NCI-H2029 (cell line): ENCODE results near the gene PTPRCAP.

Experiments
- DNase-seq: peaks from one replicate; lab custom pipeline; 2025; lab: John Stamatoyannopoulos, UW

The PTPRCAP gene

GRCh38 chr11:67395555-67396258 is 41.8 kb downstream of the PTPRCAP start:
- no peak for DNase-seq

- no peak for DNase-seq
These were observed 43.5 kb downstream of the PTPRCAP start for GRCh38 chr11:67393990-67394389.

- no peak for DNase-seq
These were observed 44.0 kb downstream of the PTPRCAP start for GRCh38 chr11:67393437-67393836.

- DNase-seq, result no peak
These were observed 45.2 kb downstream of the PTPRCAP start for GRCh38 chr11:67392183-67392715.

GRCh38 chr11:67391304-67392182 is 45.9 kb downstream of the PTPRCAP start, which contains the start of gene RAD9A:
TSS of gene RAD9A (plus strand) at chr11:67391986. CDS start at chr11:67392045, 59 bp downstream.
- DNase-seq, result peak; percentile 94

GRCh38 chr11:67390947-67391303 is 46.6 kb downstream of the PTPRCAP start:
- DNase-seq, result no peak

- DNase-seq, result no peak
These were observed 48.0 kb downstream of the PTPRCAP start for GRCh38 chr11:67389477-67389876.

- no peak for DNase-seq
These were observed 50.0 kb downstream of the PTPRCAP start for GRCh38 chr11:67387518-67387917.

GRCh38 chr11:67387069-67387468 is 50.4 kb downstream of the PTPRCAP start:
- DNase-seq, result no peak
